Cardiac fibroblast (primary cell): ENCODE results near the gene LRRC75A.

Experiments used
- DNase-seq, 2 donors: peaks; one replicate each; pipeline versions ENCODE4 v3.0.0 to v3.0.0-alpha.2; 2010; ENCODE audit warnings: low read depth in 2 of 2
- H3K4me3 ChIP-seq, 2 donors: replicated peaks in 1 of 2; 1 replicate in 1 of 2; 2 replicates in 1 of 2; pipeline ENCODE4 v1.5.1; 2011; ENCODE audit warnings: low read depth in 2 of 2, low read length in 2 of 2, mild to moderate bottlenecking in 2 of 2, moderate library complexity in 1 of 2
- TF ChIP-seq, protein P1 (sequence below): IDR thresholded peaks from one replicate; pipeline ENCODE4 v1.5.1; 2011; ENCODE audit warnings: low read depth, mild to moderate bottlenecking, low read length, inconsistent platforms

LRRC75A gene

DNA sequence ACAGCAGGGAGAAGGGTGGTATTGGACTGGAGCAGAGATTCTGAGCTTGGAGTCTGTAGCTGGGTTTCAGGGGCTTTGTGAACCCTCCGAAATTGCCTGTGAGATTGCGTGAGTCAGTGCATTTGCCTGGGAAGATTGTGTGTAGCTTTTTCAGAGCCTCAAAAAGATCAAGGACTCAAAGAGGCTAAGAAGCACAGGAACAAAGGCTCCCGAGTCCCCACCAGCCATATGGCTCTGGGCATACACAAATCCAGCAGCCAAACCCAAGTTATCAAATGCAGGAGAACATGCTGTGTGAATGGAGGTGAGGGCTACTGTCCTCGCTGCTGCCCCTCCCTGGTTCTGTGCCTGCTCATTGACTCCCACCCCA is 3.0 kb downstream of the LRRC75A start:
- TF ChIP-seq, protein P1, sequence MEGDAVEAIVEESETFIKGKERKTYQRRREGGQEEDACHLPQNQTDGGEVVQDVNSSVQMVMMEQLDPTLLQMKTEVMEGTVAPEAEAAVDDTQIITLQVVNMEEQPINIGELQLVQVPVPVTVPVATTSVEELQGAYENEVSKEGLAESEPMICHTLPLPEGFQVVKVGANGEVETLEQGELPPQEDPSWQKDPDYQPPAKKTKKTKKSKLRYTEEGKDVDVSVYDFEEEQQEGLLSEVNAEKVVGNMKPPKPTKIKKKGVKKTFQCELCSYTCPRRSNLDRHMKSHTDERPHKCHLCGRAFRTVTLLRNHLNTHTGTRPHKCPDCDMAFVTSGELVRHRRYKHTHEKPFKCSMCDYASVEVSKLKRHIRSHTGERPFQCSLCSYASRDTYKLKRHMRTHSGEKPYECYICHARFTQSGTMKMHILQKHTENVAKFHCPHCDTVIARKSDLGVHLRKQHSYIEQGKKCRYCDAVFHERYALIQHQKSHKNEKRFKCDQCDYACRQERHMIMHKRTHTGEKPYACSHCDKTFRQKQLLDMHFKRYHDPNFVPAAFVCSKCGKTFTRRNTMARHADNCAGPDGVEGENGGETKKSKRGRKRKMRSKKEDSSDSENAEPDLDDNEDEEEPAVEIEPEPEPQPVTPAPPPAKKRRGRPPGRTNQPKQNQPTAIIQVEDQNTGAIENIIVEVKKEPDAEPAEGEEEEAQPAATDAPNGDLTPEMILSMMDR, result no peak
- no peak overlapping the region for H3K4me3 ChIP-seq
- DNase-seq, result no peak

DNA sequence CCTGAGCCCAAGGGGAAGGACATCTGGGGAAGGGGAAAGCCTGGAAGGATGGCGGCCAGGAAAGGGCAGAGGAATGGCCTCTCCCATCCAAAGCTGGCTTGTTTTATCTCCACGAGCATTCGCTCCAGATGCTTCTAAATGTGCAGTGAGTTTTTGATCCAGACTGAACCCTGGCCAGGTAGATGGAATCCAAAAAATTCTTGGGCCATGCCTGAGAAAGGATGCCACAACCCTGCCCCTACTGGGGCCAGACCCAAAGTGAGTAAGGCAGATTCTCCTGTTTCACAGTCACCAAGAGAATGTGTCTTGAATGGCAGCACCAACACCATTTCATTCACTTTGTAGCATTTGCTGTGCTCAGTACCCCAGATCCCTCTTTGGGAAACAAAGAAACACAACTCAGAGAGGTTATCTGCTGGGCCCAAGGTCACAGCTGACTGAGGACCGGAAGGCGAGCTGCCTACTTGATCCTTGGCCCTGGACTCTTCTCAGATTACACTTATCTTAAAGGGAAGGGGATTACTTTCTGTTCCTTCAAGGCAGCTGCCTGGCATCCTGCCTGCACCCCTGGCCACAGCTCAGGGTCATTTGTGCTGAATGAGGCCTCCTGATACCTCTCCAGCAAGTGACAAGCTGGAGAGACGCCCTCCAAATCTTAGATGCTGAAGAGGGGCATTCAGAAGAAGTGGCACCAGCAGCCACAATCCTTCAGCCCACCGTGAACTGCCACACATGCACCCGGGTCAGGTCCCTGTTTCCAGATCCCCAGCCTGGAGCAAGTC is 3.6 kb downstream of the LRRC75A start:
- no peak for DNase-seq
- TF ChIP-seq, protein P1, result no peak
- H3K4me3 ChIP-seq, result no peak overlapping the region

DNA sequence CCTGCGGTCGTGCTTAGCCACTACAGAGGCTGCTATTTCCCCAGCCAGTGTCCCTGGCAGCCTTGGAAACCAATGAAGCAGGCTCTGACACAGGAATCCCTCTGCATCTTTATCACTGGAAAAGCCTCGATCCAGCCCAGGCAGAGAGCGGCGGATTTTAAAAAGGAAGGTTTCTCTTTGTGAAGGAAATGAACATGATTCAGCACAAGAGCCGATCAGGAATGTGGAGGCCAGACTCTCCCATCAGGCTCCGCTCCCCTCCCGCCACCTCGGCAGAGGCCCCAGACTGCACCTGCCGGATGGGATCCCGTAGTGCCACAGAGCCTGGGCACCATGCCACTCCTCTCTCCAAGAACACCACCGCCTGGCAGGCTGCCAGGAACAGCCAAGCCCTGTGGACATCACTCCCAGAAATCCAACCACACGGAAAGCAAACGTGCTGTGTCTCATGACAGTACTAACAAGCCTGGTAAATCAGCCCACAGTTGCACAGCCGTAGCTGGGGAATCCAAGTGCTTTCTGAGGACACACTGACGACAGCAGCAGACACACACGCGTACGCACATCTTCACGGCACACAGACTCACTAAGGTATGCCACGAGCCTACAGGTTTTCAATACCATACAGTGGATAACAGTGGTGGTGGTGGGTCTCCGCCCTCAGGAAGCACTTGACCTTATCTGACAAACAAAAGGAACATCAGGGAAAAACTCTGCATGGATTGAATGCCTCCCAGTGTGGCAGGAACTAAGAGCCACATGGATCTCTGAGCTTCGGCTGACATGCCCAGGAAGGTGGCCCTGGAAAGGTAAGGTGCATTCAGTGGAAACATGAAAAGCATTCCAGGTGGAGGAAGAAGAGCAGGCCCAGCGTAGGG is 5.4 kb downstream of the LRRC75A start:
- DNase-seq, result peak; percentile 60 to 74
- TF ChIP-seq, protein P1, result peak; percentile 1
- H3K4me3 ChIP-seq, result no peak overlapping the region

DNA sequence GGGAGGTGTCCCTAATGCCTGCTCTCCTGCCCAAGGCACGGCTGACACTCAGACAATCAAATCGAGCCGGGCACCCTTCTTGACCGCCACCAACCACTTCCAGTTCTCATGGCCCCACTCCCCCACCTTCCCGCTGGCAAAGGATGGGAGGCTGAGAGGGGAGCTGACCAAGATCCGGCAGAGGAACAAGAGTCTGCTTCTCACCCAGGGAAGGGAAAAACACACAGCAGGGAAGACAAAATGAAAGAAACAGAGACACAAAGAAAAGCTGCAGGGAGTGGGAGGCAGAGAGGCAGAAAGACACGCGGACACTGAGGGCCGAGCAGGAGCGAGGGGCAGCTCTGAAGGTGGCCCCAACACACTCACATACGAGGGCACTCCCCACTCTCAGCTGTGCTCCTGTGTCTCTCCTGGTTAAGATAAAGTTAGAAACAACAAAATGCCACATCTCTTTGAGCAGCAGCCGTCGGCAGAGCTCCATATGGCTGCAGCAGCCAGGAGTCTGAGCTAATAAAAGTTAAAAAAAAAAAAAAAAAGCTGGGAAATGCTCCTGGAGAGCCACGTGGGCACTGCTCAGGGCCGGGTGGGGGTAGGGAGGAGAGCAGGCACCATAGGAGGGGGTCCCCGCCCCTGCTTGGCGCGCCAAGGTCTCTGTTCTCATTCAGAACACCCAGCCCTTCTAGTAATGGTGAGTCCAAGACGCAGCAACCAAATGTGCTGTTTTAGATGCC is 7.4 kb downstream of the LRRC75A start:
- TF ChIP-seq, protein P1, result no peak
- DNase-seq, result no peak
- no peak overlapping the region for H3K4me3 ChIP-seq

DNA sequence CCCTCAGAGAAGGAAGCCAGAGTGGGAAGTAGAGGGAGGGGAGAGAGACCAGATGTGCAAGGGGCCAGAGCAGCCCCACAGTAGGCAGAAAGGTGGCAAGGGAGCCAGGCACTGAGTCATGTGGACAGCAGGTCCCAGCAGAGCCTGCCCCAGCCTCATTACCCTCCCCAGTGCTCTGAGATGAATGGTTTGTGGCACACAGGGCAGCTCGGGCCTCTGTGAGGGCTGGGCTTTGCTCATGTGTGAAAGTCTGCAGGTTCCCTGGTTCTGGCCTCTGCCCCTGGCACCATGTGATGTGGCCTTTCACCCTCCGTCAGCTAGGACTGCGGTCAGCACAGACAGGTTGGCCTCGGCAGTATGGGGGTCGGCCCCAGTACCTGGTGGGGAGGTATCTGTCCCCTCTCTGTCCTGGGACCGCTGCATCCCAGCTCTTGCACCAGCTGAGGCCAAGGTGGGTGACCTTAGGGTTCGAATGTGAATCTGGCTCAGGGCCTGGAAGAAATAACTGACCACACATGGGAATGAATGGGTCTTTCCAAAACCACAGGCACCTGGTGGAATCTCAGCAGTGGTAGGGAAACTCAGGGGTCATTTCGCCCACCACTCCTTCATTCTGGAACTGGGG is 8.9 kb downstream of the LRRC75A start:
- H3K4me3 ChIP-seq, result no peak overlapping the region
- no peak for DNase-seq
- TF ChIP-seq, protein P1, result no peak

DNA sequence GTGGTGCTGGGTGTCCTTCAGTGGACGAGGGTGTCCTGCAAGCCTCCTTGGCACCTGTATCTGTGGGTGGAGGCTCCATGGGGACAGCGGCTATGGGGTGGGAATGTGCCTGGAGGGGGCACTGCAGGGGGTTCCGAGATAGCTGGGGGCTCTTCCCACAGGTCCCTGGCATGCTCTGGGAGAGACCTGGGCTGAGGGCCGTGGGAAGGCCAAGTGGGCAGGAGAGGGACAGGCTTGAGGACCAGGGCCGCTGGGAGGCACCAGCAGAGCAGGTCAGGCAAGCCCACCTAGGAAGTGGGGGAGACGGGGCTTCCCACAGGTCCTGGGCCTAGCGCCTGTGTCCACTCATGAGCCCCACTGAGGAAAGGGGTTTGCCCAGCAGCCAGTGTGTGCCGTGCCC is 9.7 kb downstream of the LRRC75A start:
- no peak overlapping the region for H3K4me3 ChIP-seq
- TF ChIP-seq, protein P1, result no peak
- no peak for DNase-seq
